Activated CD4-positive, alpha-beta T cell treated with anti-CD3 and anti-CD28 coated beads, Interleukin-2, amount 10 ng/mL, durations not matched to agents 7 days and 5 days (primary cell): ENCODE data around the gene IFT122. TPM values are rescaled to one million over a fixed set of nuclear protein-coding genes. Genes with fewer than 3 reads are reported as not detected.

Experiments
- CTCF ChIA-PET: fragments of 350-600 bp; sonication (Branson Sonifier 250); formaldehyde crosslinking; loops from one replicate; lab custom pipeline; 2021; ENCODE audit warnings: antibody characterized with exemption; lab: Charles Lee
- POLR2A ChIA-PET: fragments of 350-600 bp; sonication (Branson Sonifier 250); formaldehyde crosslinking; loops from one replicate; lab custom pipeline; 2021; ENCODE audit warnings: antibody characterized with exemption; lab: Charles Lee
- DNase-seq: peaks from one replicate; pipeline ENCODE4 v3.0.0-alpha.2; 2020
- H3K27ac Mint-ChIP-seq: one replicate; pipeline ENCODE4 v1.8.0; 2021; ENCODE audit warnings: mild to moderate bottlenecking, moderate library complexity, mixed read lengths
- H3K27me3 Mint-ChIP-seq: one replicate; pipeline ENCODE4 v1.8.0; 2021; ENCODE audit warnings: mixed read lengths
- H3K36me3 Mint-ChIP-seq: one replicate; pipeline ENCODE4 v1.8.0; 2021; ENCODE audit warnings: low read depth, mixed read lengths
- H3K4me1 Mint-ChIP-seq: one replicate; pipeline ENCODE4 v1.8.0; 2021; ENCODE audit warnings: mixed read lengths
- H3K4me3 Mint-ChIP-seq: one replicate; pipeline ENCODE4 v1.8.0; 2021; ENCODE audit warnings: mild to moderate bottlenecking, moderate library complexity, mixed read lengths
- H3K9me3 Mint-ChIP-seq: one replicate; pipeline ENCODE4 v1.8.0; 2021; ENCODE audit warnings: mixed read lengths
- total RNA-seq, 2 experiments: library from RNA; stranded (reverse); gene quantifications; one replicate each; pipeline ENCODE4 v1.2.3, GENCODE V29; 2021

Gene IFT122
- total RNA-seq, 2 experiments from 2014 or later, result 24.9 to 27.2 TPM

DNA sequence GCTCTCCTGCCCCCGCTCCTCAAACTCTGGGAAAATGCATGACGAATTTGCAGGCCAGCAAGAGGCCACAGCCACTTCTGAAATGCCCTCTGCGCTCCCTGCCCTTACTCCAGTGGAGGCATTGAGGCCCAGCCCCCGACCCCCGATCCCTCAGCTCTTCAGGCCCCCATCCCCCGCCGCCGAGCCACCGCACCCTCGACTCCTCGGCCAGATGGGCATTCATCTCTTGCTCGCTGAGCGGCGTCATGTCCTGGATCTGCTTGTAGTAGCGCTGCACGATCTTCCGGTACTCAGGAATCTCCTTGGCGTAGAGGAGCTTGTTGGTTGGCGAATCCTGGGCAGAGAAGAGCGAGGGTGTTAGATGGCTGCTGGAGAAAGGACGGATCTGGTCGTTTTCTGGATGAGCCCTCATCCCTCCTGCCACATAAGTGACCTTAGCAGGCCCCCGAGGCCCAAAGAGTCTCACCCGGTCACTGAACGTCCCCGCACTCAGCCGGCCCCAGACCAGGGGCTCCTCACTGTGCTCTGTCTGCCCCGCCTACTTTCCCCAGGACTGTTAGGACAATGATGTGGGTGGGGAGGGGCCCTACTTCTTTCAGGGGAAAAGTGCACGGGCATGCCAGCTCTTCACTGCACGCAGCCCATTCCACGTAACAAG is 117.0 kb downstream of the IFT122 start:
- H3K27ac Mint-ChIP-seq, result no peak overlapping the region
- CTCF ChIA-PET, result interaction anchor here (1.2 to 1.6 kb wide), 2 partner anchors 22 to 35 kb away, joined by 4 read pairs; no protein-coding TSS in a partner anchor
- peaks cover 9% of the 10 kb centered on the region for H3K27me3 Mint-ChIP-seq
- H3K4me3 Mint-ChIP-seq, result no peak overlapping the region
- DNase-seq, result no peak
- H3K9me3 Mint-ChIP-seq, result no peaks in the 10 kb centered on the region
- POLR2A ChIA-PET, result no interaction called here
- H3K4me1 Mint-ChIP-seq, result peaks cover 9% of the 10 kb centered on the region
- no peaks in the 10 kb centered on the region for H3K36me3 Mint-ChIP-seq

DNA sequence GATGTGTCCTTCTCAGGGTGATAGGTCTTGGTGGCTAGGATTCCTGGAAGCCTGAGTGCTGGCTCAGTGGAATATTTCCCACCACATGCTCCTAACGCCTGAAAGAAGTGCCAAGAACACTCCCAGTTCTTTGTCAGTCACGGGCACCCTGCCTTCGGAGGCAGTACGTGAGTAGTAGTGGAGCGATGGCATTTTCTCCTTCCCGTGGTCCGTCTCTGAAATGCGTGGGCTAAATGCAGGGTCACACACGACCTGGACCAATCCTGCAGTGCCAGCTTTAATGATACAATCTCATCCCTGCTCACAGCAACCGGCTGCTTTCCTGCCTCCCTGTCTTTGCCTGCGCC is 117.5 kb downstream of the IFT122 start:
- Mint-ChIP-seq H3K27me3 (peaks cover 8% of the 10 kb centered on the region), H3K4me1 (peaks cover 9% of the 10 kb centered on the region), H3K27ac (no peak overlapping the region), H3K9me3 (no peaks in the 10 kb centered on the region), H3K4me3 (no peak overlapping the region), H3K36me3 (no peaks in the 10 kb centered on the region)
- CTCF ChIA-PET, result interaction anchor here (1.2 to 1.6 kb wide), 2 partner anchors 22 to 36 kb away, joined by 4 read pairs; no protein-coding TSS in a partner anchor
- DNase-seq, result no peak
- POLR2A ChIA-PET, result no interaction called here

DNA sequence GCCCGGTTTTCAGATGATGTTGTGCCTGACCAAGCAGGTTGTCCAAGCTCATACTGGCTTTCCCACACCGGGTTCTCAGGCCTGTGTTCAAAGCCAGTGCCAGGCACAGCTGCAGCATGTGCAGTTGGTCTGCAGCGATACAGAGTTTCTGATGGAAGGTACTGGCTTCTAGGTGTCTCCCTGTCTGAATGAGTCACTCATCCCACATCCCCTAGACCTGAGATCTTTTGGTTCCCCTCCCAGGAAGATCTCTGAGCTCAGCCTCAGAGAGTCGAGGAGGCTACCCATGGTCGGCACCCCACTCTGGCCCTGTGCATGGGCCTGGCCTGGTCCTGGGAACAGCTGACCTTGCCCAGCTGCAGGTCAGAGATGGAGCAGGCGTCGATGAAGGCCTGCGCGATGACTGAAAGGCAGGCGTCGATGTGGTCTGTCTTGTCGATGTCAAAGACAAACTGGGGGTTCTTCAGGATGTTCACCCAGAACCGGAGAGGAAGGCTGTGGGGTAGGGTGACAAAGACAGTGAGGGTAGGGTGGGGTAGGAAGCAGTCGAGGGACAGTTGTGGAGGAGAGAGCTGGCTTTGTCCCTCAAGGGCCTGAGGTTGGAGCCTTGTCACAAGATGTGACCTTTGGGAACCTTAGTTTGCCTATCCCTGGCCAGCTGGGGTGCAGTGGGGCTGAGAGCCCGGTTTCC is 118.2 kb downstream of the IFT122 start:
- Mint-ChIP-seq H3K27me3 (peaks cover 4% of the 10 kb centered on the region), H3K27ac (no peak overlapping the region), H3K4me1 (peaks cover 9% of the 10 kb centered on the region), H3K36me3 (no peaks in the 10 kb centered on the region), H3K4me3 (no peak overlapping the region), H3K9me3 (no peaks in the 10 kb centered on the region)
- DNase-seq, result no peak
- CTCF ChIA-PET, result interaction anchor here (0.6 to 1.6 kb wide), 5 partner anchors 9 to 476 kb away, joined by 3 to 4 read pairs (median 3); no protein-coding TSS in a partner anchor
- POLR2A ChIA-PET, result no interaction called here

- Mint-ChIP-seq H3K27me3 (peaks cover 3% of the 10 kb centered on the region), H3K9me3 (no peaks in the 10 kb centered on the region), H3K36me3 (no peaks in the 10 kb centered on the region), H3K4me1 (peaks cover 3% of the 10 kb centered on the region), H3K27ac (no peak overlapping the region), H3K4me3 (no peak overlapping the region)
- POLR2A ChIA-PET, result no interaction called here
- CTCF ChIA-PET, result interaction anchor here (1.3 to 1.5 kb wide), 2 partner anchors 10 to 11 kb away, joined by 3 read pairs; no protein-coding TSS in a partner anchor
- no peak for DNase-seq
Observed at GRCh38 chr3:129558772-129559564, 118.9 kb downstream of the IFT122 start.

- Mint-ChIP-seq H3K27ac (no peak overlapping the region), H3K36me3 (no peaks in the 10 kb centered on the region), H3K27me3 (no peaks in the 10 kb centered on the region), H3K9me3 (no peaks in the 10 kb centered on the region), H3K4me1 (peaks cover 2% of the 10 kb centered on the region), H3K4me3 (no peak overlapping the region)
- DNase-seq, result no peak
- ChIA-PET CTCF (interaction anchor here (1.3 to 1.5 kb wide), 2 partner anchors 10 to 11 kb away, joined by 3 read pairs; no protein-coding TSS in a partner anchor), POLR2A (no interaction called here)
Observed at GRCh38 chr3:129559565-129560079, 119.6 kb downstream of the IFT122 start.

GRCh38 chr3:129560269-129560787 is 120.3 kb downstream of the IFT122 start:
- H3K27ac Mint-ChIP-seq, result no peak overlapping the region
- peaks cover 2% of the 10 kb centered on the region for H3K4me1 Mint-ChIP-seq
- DNase-seq, result no peak
- H3K27me3 Mint-ChIP-seq, result no peaks in the 10 kb centered on the region
- POLR2A ChIA-PET, result no interaction called here
- H3K9me3 Mint-ChIP-seq, result no peaks in the 10 kb centered on the region
- CTCF ChIA-PET, result interaction anchor here (0.6 kb wide), 1 partner anchor 359 kb away, joined by 5 read pairs; no protein-coding TSS in a partner anchor
- H3K4me3 Mint-ChIP-seq, result no peak overlapping the region
- H3K36me3 Mint-ChIP-seq, result no peaks in the 10 kb centered on the region

DNA sequence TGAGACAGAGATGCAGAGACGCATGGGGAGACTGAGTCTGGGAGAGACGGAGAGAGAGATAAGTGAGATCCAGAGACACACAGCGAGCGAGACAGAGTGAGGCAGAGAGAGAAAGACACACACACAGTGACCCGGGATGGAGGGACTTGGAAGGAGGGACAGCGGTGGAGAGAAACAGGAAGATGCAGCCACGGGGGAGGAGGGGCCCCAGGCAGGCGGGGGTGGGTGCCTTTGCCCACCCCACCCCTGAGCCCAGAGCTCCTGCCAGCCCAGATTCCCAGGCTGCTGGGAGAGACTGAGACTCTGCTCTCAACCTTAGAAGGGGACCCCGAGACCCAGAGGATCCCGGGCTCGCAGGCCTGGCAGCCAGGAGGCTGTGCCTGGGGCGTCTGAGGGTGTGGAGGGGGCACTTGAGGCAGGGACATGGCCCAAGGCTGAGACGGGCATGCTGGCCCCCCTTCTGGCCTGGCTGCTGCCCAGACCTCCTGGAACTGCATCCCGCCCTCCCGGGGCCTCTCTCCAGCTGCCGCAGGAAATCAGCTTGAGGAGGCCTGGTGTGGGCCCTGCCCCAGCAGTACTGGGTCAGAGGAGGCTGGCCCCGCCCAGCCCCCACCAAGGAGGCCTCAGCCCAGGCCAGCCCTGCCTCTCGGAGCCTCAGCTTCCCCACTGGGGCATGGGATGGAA is 121.0 kb downstream of the IFT122 start:
- Mint-ChIP-seq H3K9me3 (no peaks in the 10 kb centered on the region), H3K27ac (no peak overlapping the region), H3K4me3 (no peak overlapping the region), H3K36me3 (no peaks in the 10 kb centered on the region), H3K4me1 (peaks cover 2% of the 10 kb centered on the region), H3K27me3 (no peaks in the 10 kb centered on the region)
- ChIA-PET CTCF (interaction anchor here (1.0 kb wide), 1 partner anchor 11 kb away, joined by 3 read pairs; no protein-coding TSS in a partner anchor), POLR2A (no interaction called here)
- no peak for DNase-seq

GRCh38 chr3:129561619-129562248 is 121.7 kb downstream of the IFT122 start:
- ChIA-PET POLR2A (no interaction called here), CTCF (interaction anchor here (1.0 kb wide), 1 partner anchor 10 kb away, joined by 3 read pairs; no protein-coding TSS in a partner anchor)
- H3K4me1 Mint-ChIP-seq, result peaks cover 2% of the 10 kb centered on the region
- H3K27me3 Mint-ChIP-seq, result no peaks in the 10 kb centered on the region
- peak overlapping the region; percentile 31 for H3K27ac Mint-ChIP-seq
- no peak for DNase-seq
- H3K4me3 Mint-ChIP-seq, result no peak overlapping the region
- no peaks in the 10 kb centered on the region for H3K36me3 Mint-ChIP-seq
- no peaks in the 10 kb centered on the region for H3K9me3 Mint-ChIP-seq

GRCh38 chr3:129562803-129563202 is 122.8 kb downstream of the IFT122 start:
- POLR2A ChIA-PET, result no interaction called here
- no peaks in the 10 kb centered on the region for H3K36me3 Mint-ChIP-seq

GRCh38 chr3:129563332-129563731 is 123.3 kb downstream of the IFT122 start:
- DNase-seq, result no peak
- H3K4me1 Mint-ChIP-seq, result no peaks in the 10 kb centered on the region
- H3K36me3 Mint-ChIP-seq, result no peaks in the 10 kb centered on the region
- H3K27me3 Mint-ChIP-seq, result no peaks in the 10 kb centered on the region
- ChIA-PET POLR2A (no interaction called here), CTCF (no interaction called here)
- H3K9me3 Mint-ChIP-seq, result no peaks in the 10 kb centered on the region
- no peak overlapping the region for H3K27ac Mint-ChIP-seq
- no peak overlapping the region for H3K4me3 Mint-ChIP-seq

More at GRCh38 chr3:129562803-129563202, 122.8 kb downstream of the IFT122 start:
- Mint-ChIP-seq H3K9me3 (no peaks in the 10 kb centered on the region), H3K4me1 (peaks cover 2% of the 10 kb centered on the region), H3K27ac (no peak overlapping the region), H3K27me3 (no peaks in the 10 kb centered on the region), H3K4me3 (no peak overlapping the region)
- CTCF ChIA-PET, result no interaction called here
- DNase-seq, result no peak

DNA sequence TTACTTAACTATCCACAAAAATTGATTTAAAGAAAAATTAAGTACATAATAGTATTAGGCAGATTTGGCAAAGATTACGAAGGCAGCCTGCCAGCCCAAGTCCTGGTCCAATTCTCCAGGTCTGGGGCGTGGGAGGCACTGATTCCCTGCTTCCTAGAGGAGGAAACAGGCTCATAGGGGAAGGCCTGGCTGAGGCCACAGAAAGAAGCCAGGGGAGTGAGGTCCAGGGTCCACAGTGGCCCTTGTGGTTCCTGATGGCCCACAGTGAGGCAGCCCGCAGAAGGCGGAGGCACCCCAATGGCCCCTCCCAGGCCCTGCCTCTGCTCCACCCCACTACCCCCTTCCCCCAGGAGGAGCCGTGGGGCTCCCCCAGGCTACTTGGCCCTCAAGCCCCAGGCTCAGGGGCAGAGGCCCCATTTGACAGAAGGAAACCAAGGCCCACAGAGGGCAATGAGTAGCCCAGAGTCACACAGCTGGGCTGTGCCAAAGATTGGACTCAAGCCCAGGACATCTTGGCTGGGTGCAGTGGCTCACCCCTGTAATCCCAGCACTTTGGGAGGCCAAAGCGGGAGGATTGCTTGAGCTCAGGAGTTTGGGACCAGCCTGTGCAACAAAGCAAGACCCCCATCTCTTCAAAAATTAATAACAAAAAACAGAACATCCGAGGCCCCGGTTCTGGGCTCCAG is 124.0 kb downstream of the IFT122 start:
- POLR2A ChIA-PET, result no interaction called here
- CTCF ChIA-PET, result no interaction called here
- no peak for DNase-seq
- H3K9me3 Mint-ChIP-seq, result no peaks in the 10 kb centered on the region
- no peaks in the 10 kb centered on the region for H3K36me3 Mint-ChIP-seq
- no peak overlapping the region for H3K4me3 Mint-ChIP-seq
- no peaks in the 10 kb centered on the region for H3K4me1 Mint-ChIP-seq
- no peak overlapping the region for H3K27ac Mint-ChIP-seq
- H3K27me3 Mint-ChIP-seq, result no peaks in the 10 kb centered on the region
